Measurements from ENCODE around the gene ABCB8.

The ABCB8 gene

DNA sequence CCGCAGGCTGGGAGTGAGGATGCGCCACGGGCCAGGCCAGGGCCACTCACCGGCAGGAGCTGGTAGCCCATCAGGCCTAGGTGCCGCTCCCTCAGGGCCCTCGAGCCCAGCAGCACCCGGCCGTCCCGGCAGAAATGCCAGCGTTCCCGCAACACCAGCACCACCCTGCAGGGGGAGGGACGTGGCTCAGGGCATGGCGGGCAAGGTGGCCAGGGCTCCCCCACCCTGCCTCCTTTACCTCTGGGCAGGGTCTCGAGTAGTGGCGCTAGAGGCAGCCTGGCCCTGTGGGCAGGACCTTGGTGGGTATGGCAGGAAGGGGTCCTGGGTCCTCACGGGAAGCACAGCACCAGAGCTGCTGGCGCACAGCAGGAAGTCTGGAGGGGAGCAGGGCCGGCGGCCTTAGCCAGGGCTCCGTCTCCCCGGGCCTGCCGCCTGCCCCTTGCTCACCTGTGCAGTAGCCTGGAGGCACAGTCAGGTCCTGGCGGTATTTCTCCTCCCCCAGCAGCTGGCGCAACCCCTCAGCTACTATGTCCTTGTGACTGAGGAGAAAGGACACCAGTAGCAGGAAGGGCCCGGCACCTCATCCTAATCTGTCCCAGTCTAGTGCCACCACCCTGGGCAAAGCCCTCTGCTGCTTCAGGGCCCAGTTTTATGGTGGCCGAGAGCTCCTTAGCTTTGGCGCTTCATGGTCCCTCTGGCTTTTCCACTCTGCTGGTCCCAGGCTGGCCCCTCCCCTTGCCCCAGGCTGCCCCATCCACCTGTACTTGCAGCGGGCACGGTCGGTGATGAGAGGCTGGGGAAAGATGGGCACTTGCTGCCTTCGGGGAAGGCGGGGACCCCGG lies 48.8 kb downstream of the ABCB8 start:
- no peak for DNase-seq

DNA sequence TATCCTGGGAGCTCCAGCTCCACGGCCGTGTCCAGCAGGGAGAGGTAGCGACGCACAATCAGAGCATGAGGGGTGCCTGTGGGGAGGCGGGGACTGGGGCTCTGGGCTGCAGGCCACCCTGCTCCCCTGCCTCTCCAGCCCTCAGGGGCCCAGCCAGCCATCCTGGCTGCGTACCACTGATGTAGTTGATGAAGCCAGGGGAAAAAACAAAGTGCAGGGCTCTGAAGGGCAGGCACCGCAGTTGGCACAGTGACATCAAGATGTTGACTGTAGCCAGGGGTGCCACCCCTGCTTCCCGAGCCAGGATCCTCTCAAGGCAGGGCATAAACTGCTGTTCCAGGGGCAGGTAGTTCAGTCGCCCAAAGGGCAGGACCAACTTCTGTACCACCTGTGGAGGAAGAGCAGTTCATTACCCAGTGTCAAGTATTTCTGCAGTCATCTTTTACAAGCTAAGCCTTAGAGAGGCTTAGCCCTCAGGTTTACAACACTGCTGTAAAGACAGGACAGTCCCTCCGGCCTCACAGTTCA lies 49.5 kb downstream of the ABCB8 start:
- DNase-seq, result no peak

DNA sequence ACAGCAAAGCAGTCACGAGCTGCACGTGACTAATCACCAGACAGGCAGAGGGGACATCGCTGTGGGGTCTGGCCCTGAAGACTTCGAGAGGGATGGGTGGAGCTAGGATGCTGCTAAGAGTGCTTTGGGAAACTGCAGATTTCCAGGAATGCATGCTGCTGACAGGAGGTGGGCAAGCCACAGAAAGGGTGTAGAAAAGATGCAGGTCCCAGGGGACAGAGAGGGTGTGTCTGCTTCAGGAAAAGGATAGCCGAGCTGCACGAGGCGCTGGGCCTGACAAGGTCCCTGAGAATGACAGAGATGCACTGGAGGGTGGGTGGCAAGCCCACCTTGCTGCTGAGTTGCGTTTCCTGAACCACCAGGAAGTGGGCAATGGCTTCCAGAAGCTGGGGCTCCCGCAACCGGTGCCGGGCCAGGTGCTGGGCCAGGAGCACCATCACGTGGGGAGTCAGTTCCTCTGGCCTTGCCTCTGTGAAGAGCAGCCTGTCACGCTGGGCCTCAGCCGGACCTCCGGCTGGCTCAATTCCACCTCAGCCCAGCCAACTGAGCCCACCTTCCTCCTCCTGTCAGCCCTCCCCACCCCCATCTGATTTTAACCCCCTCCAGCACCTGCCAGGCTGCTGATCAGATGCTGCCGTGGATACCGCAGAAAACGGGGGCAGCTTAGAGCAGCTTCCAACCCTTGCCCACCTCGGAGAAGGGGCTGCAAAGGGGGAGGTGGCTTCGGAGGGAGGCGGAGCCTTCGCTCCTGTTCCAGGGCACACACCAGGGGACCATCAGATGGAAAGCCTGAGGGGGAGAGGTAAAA lies 50.2 kb downstream of the ABCB8 start:
- DNase-seq, result no peak

DNA sequence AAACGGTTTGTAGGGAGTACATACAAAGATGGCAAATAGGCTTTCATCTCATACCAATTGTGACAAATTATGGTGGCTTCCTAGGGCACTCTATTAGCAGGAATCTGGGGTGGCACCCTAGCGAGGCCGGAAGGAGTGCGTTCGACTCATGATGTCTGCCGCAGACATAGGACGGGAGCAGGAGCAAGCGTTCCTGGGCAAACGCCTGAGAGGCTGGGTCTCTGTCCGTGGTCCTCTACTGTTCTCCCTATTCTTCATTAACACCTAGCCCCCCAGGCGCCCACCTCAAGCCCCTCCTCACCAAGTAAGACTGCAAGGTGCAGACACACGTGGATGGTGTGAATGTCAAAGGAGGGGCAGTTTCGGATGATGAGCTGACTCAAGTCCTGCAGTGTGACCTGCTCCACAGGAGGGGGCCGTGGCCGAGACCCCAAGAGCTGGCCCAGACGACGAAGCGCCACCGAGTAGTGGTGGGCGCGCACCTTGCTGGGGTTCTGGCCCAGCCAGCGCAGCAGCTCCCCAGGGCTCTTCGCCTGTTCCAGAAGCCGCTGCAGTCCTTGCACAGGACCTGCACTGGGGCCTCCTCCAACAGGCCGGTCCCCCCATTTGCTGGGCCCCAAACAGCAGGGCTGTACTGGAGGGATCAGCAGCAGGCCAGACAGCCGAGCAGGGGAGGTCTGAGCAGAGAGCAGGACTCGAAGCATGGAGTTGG lies 51.1 kb downstream of the ABCB8 start:
- DNase-seq, result no peak

DNA sequence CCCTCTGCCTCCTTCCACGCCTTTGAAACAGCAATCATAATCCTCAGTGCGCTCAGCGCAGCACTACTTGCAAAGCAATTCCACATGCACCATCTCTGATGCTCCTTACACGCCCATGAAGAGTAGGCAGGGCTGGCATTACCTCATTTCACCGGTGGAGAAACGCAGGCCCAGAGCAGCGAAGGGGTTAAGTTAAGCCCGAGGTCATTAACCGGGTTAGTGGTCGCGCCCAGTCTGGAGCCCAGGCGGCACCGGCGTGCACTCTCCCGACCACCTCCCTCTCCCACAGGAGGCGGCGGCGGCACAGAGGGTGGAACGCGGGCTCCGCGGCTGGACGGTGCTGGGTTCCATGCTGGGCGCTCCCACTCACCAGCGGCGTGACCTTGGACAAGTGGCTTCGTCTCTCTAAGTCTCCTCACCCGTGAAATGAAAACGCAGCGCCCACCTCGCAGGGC lies 51.8 kb downstream of the ABCB8 start:
- DNase-seq, result no peak

DNA sequence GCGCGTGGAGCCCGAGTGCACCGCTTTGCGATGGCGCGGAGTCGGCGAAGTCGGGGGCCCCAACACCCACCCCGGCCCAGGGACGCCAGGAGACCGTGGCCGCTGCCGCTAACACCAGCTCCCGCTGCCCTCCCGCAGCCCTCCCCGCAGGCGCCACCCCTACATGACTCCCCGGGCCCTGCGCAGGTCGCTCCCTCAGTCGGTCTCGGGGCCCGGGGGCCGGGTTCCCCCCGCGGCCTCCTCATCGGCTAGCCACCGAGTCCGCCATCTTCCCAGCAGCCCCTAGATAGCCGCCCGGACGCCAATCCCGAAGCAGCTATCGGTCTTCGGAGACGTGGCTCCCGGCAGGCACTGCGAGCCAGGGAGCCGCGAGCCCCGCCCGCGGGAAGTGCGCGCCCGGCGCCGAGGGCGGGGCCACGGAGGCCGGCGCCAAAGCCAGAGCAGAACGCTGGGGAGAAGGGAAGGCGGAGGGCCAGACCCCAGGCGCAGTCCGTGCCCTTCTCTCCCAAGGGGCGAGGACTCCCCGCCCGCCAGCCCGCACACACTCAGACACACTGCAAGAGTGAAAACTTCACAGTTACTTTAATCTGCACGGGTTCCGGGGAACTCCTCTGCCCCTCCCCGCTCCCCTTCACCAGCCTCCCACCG lies 52.4 kb downstream of the ABCB8 start, which contains the start of gene FASTK:
Gene FASTK (minus strand): TSS at position 288 of the 648 bp plus-strand sequence. CDS start 43 bp downstream, at position 245.
- peak; percentile 85 for DNase-seq

DNA sequence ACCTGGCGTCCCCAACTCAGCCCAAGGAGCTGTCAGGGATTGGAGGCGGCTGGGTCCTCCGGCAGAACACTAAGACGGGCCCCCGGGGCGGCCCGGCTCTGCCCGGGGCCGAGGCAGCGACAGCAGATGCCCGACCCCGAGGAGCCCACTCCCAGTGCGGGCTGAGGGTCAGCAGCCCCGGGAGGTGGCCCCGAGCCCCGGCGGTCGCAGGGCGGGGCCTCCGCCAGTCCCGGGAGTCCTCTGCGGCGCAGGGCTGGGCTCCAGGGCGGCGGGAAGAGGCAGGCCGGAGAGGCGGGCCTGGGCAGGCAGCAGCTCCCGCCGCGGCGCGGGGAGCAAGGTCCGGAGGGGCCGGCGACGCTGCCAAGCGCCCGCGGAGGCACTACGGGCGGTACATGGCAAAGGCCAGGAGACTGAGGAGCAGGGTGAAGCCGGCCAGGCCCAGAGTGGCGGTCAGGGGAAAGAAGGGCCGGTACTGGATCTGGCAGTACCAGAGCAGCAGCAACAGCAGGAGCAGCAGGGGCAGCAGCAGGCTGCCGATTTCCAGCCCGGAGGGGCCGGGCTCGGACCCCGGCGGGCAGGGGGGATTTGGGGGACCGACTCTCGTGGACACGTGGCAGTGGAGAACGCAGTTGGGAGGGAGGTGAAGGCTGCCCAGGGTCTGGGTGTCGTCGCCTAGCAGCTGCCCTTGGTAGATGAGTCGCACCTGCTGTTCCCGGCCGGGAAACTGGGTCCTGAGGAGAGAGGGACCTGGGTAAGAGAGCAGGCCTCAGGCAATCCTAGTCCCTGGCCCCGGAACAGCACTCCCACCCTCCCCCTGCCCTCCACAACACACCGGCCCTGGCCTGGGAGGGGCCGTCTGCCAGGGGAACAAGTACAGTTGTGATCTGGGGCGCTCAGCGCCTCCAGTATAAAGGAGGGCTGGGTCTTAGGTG lies 53.2 kb downstream of the ABCB8 start:
- DNase-seq, result no peak

DNA sequence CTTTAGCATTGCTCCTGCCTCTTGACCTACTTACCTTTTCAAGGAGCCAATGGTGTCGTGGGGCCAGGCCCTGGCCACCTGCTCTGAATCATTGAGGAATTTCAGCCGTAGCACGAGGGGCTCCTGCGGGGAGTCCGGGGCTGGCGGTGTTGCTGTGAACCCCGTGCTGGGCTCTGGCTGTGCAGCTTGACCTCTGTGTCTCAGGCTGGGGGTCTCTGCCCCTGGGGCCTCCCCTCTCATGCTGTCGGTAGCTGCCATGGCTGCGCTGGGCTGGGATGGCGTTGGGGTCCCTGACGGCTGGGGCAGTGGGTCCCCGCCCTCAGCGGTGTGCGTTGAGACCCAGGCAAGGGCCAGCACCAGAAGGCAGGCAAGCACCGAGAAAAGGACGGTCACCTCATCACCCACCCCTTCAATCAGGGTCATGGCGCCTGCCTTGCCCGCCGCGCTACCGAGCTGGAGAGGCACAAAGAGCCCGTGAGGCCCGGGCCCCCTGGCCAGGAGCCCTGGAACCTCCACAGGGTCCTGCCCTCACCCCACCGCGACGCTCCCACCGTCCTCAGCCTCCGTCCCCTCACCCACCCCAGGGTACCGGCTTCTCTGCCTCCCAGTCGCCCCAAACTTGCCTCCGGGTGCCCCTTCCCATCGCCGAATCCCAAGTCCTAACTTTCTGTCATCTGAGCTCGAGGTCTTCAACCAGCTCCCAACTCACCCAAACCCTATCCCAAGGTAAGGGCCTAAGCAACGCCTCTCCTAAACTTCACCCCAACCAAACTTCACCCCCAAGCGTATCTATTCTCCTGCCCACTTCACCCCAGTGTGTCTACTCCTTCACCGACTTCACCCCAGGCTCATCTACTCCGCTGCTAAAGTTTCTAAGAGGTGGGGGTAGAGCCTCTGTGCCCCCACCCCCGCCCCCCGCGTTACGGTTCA lies 54.2 kb downstream of the ABCB8 start:
- DNase-seq, result no peak

DNA sequence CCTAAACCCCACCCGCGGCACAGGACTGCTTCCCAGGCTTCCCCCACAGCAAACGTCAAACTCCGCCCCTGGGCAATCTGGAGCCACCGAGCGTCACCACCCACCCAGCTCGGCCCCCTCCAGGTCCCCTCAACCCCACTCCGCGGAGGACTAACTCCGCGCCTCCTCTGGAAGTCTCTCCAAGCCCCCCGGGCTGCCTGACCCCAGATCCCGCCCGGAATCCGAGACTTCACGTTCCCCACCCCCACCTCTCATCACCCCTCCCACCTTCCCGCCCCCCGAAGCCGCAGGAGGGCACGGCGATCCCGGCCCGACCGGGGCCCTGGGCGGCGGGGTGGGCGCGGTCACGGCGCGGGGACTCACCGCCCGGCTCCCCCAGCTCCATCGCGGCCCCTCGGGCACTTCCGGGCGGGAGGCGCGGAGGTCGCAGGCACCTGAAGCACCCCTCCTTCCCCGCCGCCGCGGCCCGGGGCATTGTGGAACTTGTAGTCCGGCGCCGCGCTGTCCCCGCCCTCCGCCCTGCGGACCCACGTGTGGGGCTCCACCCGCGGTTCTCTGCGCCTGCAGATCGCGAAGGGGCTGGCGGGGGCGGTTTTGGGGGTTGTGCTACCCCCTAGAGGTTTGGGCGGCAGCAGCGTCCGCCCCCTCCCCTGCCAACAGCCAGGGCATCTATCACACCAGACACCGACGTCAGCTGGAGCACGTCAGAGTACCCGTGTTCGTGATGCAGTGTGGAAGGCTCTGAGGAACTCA lies 55.0 kb downstream of the ABCB8 start, which contains the start of gene TMUB1:
Gene TMUB1 (minus strand): TSS at position 423 of the 753 bp plus-strand sequence. CDS start 930 bp downstream, outside the sequence.
- DNase-seq, result peak; percentile 84

DNA sequence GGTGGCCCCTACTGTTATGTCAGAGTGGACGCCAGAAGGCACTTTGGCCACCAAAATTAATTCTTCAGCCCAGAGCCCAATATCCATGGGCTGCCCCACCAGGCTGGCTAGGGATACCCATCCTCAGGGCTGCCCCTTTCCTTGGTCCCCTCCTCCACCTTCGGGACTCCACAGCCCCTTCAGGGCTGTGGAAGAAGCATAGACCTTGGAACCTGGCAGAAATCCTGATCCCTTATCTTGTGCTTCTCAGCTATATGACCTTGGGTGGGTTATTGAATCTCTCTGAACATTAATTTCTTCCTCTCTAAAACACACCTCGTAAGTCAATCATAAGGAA lies 55.5 kb downstream of the ABCB8 start:
- no peak for DNase-seq

DNA sequence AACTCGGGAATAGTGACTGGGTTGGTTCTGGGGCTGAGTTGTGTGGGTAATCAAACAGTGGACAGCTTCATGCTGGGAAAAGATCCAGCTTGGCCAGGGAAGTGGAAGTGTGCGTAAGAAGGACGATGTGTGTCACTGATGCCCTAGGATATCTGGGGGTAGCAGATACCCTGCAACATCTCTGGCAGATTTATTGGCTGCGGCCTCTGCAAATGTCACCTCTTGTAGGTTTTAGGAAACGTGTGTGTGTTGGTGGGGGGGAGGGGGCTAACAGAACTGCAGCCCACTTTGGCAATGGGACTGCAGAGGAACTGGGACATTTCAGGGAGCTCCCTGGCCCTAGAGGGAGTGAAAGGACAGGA lies 57.1 kb downstream of the ABCB8 start:
- DNase-seq, result no peak

DNA sequence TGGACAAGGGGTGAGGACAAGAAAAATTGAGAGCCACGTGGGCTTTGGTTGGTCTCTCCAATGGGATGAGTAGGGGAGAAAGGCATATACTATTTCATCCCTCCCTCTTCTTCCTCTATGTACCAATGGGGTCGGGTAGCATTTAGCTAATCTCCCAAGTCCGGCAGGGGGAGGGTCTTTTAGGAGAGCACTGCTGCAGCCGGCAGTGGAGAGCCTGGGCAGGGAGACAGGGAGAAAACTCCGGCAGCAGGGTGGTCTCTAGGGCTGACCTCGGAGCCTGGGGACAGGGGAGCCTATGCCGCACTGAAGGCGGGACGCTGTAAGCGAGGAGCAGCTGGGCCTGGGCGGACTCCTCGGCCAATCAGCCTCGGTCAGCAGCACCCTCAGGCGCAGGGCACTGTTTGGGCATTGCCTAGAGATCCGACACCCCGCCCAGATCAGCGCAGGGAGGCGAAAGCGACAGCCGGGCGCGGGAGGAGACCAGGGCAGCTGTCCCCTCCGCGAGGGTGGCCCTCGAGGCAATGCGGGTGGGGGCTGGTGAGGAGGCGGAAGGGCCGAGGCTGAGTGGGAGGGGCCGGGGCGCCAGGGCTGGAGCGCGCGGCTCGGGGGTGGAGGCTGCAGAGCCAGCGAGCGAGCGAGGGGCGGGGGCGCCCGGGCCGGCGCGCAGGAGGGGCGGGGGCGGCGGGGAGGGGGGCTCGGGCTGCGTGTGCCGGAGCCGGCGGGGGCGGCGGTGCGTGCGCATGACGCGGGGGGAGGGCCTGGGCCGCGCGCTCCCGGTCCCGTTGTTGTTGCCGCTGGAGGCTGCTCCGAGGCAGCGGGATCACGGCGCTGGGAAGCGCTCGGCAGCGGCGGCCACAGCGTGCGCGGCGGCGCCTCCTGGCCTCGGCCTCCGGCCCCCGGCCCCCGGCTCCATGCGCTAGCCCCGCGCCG lies 57.7 kb downstream of the ABCB8 start, which contains the start of gene AGAP3:
Gene AGAP3 (plus strand): TSS at position 785 of the 930 bp plus-strand sequence. CDS start 267 bp downstream, outside the sequence.
- peak; percentile 69 for DNase-seq

DNA sequence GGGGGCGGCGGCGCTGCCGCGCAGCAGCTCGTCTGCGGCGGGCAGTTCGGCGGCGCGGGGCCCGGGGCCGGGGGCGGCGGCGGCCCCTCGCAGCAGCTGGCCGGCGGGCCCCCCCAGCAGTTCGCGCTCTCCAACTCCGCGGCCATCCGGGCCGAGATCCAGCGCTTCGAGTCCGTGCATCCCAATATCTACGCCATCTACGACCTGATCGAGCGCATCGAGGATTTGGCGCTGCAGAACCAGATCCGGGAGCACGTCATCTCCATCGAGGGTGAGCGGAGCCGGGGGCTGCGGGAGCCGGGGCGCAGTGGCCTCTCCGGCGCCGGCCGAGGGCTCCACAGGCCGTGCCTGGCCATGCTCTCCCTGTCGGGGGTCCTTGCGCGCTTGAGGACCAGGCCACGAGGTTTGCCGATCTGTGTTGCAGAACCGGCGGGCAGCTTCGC lies 58.6 kb downstream of the ABCB8 start:
- DNase-seq, result peak; percentile 58

DNA sequence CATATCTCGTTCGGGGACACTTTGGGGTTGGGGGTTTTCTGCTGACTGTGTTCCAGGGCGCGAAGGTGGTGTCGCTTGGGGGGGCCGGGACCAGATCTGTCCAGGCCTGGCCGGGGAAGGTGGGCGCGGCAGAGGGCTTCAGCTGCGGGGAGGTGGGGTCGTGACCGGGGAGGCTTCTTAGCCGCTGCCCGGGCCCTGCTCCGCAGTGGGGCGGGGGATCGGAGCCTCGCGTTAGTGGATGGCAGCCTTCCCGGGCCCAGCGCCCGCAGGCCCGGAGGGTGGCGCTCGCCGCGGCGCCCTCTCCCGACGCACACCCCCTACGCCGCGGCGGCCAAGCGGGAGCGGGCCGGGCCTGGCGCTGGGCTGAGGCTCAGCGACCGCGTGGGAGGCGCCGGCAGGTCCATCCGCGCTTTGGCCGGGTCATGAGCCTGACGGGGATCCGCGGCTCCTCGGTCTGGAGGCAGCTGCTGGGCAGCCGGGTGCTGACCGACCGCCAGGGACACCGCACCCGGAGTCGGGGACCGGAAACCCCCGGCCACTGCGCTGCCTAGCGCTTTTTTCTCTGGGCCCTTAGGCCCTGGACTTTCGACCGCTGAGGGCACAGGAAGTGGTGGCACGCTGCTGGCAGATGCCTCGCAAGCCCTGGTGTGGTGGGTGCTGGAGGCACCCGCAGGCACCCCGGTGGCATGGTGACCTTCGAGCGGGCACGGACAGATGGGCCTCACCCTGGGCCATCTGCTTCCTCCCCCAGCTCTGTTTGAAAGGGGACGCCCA lies 59.2 kb downstream of the ABCB8 start:
- DNase-seq, result peak; percentile 62

DNA sequence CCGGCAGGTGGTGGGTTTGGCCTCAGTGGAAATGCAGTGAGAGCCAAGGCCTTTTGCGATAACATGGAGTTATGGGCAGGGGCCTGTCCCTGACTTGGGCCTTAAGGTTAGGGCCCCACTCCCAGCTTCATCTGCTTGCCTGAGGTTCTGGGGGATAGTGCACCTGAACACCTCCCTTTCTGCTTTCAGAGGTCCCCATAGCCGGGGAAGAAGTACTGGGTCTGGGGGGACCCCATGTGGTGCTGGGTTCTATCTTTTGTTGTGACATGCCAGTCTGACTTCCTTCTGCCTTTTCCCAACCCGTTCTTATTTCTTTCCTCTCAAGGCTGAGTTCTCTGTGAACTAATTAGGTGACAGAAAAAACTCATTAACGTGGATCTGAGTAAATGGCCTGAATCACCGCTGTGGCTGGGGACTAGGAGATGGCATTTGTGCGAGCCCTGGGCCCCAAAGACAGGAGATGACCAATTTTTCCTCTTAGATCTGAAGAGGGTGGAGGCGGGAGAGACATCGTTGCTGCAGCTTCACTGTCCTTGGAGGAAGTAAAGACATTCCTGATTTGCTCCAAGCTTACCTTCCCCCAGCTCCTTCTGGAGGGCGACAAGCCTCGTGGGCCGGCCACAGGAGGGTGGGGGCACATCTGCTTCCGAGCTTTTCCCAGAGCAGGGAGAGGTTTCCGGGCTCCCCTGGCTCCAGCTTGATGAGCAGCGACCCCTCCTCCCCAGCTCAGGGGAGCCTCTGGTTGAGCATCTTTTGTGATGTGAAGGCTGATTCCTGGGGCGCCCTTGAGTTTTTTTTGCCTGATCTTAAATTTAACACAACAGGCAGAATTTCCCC lies 60.0 kb downstream of the ABCB8 start:
- no peak for DNase-seq
